Activated CD4-positive, alpha-beta memory T cell treated with anti-CD3 and anti-CD28 coated beads, Interleukin-2, amount 10 ng/mL, durations not matched to agents 7 days and 5 days (primary cell): ENCODE measurements around the gene ERGIC1. TPM values are rescaled to one million over a fixed set of nuclear protein-coding genes. Genes with fewer than 3 reads are reported as not detected.
"Not testable (repeated sequence)": the region's sequence is repeated elsewhere in the genome, so short reads cannot be mapped to it uniquely, and the experiment has no call there.

ENCODE experiments used
- CTCF ChIA-PET: fragments of 350-600 bp; sonication (Branson Sonifier 250); formaldehyde crosslinking; loops from one replicate; lab custom pipeline; 2021; ENCODE audit warnings: antibody characterized with exemption, inconsistent platforms; lab: Charles Lee
- POLR2A ChIA-PET: fragments of 350-600 bp; sonication (Branson Sonifier 250); formaldehyde crosslinking; loops from one replicate; lab custom pipeline; 2021; ENCODE audit warnings: antibody characterized with exemption; lab: Charles Lee
- DNase-seq: peaks from one replicate; pipeline ENCODE4 v3.0.0-alpha.2; 2020
- H3K27ac Mint-ChIP-seq: one replicate; pipeline ENCODE4 v1.8.0; 2021; ENCODE audit warnings: mild to moderate bottlenecking, mixed read lengths
- H3K27me3 Mint-ChIP-seq: one replicate; pipeline ENCODE4 v1.8.0; 2021; ENCODE audit warnings: mixed read lengths
- H3K36me3 Mint-ChIP-seq: one replicate; pipeline ENCODE4 v1.8.0; 2021; ENCODE audit warnings: low read depth, mixed read lengths
- H3K4me1 Mint-ChIP-seq: one replicate; pipeline ENCODE4 v1.8.0; 2021; ENCODE audit warnings: mixed read lengths
- H3K4me3 Mint-ChIP-seq: one replicate; pipeline ENCODE4 v1.8.0; 2021; ENCODE audit warnings: mild to moderate bottlenecking, mixed read lengths
- H3K9me3 Mint-ChIP-seq: one replicate; pipeline ENCODE4 v1.8.0; 2021; ENCODE audit warnings: mixed read lengths
- total RNA-seq, 2 experiments: library from RNA; stranded (reverse); gene quantifications; one replicate each; pipeline ENCODE4 v1.2.3, GENCODE V29; 2021

The ERGIC1 gene
- total RNA-seq, 2 experiments from 2014 or later = 36.1 to 37.2 TPM

GRCh38 chr5:172858511-172858989 lies 24.5 kb downstream of the ERGIC1 start:
- Mint-ChIP-seq H3K4me1 (peaks cover 22% of the 10 kb centered on the region), H3K36me3 (no peaks in the 10 kb centered on the region), H3K9me3 (no peaks in the 10 kb centered on the region), H3K4me3 (no peak overlapping the region), H3K27me3 (no peaks in the 10 kb centered on the region), H3K27ac (no peak overlapping the region)
- CTCF ChIA-PET = no interaction called here
- POLR2A ChIA-PET = no interaction called here
- no peak for DNase-seq

DNA sequence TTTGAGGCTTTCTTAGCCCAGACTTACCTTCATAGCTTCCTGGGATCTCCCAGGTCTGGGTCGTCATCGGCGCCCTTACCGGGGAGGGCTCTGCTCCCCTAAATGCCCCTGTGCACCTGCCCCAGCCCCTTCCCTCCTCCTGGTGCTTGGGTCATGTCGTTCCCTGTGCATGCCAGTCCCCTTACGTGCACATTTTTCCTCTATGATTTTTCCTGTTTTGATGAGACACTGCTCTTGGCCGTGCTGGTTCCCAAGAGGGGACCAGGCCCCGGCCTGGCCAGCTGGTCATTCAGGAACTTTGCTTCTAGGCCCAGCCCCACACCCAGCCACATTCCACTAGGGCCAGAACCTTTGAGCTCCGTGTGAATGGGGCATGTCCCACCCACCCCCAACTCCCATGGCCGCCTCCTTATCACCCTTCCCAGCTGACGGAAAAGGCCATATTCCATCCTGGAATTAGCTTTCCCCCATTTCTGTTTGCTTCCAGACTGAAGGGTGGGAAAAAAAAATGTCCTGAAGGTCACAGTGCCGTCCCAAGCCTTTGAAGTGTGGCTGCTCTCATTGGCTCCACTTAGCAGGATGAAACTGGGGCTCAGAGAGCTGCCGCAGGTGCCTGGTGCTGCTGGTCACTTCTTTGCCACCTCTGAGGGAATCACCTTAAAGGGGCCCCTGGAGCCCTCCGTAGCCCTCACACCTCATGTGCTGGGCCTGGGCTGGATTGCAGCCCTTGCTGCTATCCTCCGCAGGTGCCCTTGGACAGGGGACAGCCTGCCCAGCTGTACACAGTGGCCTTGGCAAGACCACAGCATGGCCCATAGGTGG lies 25.1 kb downstream of the ERGIC1 start:
- no peaks in the 10 kb centered on the region for H3K9me3 Mint-ChIP-seq
- no peak overlapping the region for H3K27ac Mint-ChIP-seq
- CTCF ChIA-PET = interaction anchor here (1.0 to 2.3 kb wide), 2 partner anchors 47 to 144 kb away, joined by 3 to 8 read pairs; no protein-coding TSS in a partner anchor
- no peak for DNase-seq
- POLR2A ChIA-PET = no interaction called here
- no peak overlapping the region for H3K4me3 Mint-ChIP-seq
- no peaks in the 10 kb centered on the region for H3K36me3 Mint-ChIP-seq
- H3K27me3 Mint-ChIP-seq = no peaks in the 10 kb centered on the region
- peaks cover 16% of the 10 kb centered on the region for H3K4me1 Mint-ChIP-seq

DNA sequence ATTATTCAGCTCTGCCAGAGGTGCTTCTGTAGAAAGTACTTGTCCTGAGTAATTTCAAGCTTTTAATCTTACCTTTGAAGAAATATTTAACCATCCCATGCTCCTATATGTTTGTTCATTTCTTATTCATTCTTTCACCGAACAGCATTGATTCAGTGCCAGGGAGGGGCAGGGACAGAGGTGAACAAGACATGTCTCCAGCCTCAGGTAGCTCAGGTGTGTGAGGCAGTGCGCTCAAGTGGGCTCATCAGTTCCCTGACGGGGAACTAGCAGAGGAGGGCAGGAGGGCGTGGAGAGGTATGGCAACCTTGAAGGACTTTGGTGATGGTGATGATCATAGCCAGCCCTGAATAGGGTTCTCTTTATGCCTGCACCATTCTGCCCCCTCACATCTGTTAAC lies 25.9 kb downstream of the ERGIC1 start:
- H3K4me3 Mint-ChIP-seq = no peak overlapping the region
- H3K9me3 Mint-ChIP-seq = no peaks in the 10 kb centered on the region
- no peak overlapping the region for H3K27ac Mint-ChIP-seq
- no peak for DNase-seq
- H3K27me3 Mint-ChIP-seq = no peaks in the 10 kb centered on the region
- ChIA-PET CTCF (interaction anchor here (1.0 to 2.3 kb wide), 2 partner anchors 48 to 145 kb away, joined by 3 to 8 read pairs; no protein-coding TSS in a partner anchor), POLR2A (interaction anchor here (1.0 kb wide), 1 partner anchor 9 kb away, joined by 4 read pairs; no protein-coding TSS in a partner anchor)
- H3K36me3 Mint-ChIP-seq = no peaks in the 10 kb centered on the region
- peaks cover 9% of the 10 kb centered on the region for H3K4me1 Mint-ChIP-seq

GRCh38 chr5:172860520-172861443 lies 26.7 kb downstream of the ERGIC1 start:
- H3K27ac Mint-ChIP-seq = no peak overlapping the region
- H3K36me3 Mint-ChIP-seq = no peaks in the 10 kb centered on the region
- DNase-seq = no peak
- POLR2A ChIA-PET = interaction anchor here (1.0 kb wide), 1 partner anchor 8 kb away, joined by 4 read pairs; no protein-coding TSS in a partner anchor
- no peaks in the 10 kb centered on the region for H3K27me3 Mint-ChIP-seq
- H3K4me3 Mint-ChIP-seq = no peak overlapping the region
- H3K4me1 Mint-ChIP-seq = peaks cover 9% of the 10 kb centered on the region
- CTCF ChIA-PET = interaction anchor here (2.3 kb wide), 1 partner anchor 146 kb away, joined by 8 read pairs; no protein-coding TSS in a partner anchor
- no peaks in the 10 kb centered on the region for H3K9me3 Mint-ChIP-seq

GRCh38 chr5:172861461-172861860 lies 27.4 kb downstream of the ERGIC1 start:
- Mint-ChIP-seq H3K27me3 (no peaks in the 10 kb centered on the region), H3K36me3 (no peaks in the 10 kb centered on the region), H3K4me3 (no peak overlapping the region), H3K27ac (no peak overlapping the region), H3K9me3 (no peaks in the 10 kb centered on the region), H3K4me1 (peaks cover 9% of the 10 kb centered on the region)
- ChIA-PET CTCF (interaction anchor here (2.3 kb wide), 1 partner anchor 147 kb away, joined by 8 read pairs; no protein-coding TSS in a partner anchor), POLR2A (no interaction called here)
- DNase-seq = no peak

DNA sequence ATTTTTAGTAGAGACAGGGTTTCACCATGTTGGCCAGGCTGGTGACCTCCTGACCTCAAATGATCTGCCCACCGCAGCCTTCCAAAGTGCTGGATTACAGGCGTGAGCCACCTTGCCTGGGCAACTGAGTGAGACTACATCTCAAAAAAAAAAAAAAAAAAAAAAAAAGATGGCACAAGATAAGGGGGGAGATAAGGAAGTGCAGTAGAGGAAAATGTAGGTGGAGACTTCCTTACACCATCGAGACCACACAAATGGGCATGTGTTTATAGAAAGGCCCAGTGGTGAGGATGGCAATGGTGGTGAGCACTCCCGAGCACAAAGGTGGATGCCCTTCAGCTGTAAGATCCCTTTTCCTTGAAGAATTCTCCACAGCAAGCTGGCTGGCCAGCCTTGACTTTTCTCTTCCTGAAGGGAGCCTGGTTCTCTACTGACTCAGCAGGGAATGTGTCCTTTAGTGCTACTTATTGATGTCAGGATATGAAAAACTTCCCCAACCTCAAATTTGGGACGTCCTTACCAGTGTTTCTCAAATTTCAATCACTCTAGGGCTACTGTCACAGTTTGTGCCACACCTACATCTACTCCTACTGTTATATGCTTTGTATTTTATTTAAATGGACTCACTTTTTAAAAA lies 28.2 kb downstream of the ERGIC1 start:
- DNase-seq = no peak
- Mint-ChIP-seq H3K9me3 (no peaks in the 10 kb centered on the region), H3K4me1 (peaks cover 9% of the 10 kb centered on the region), H3K4me3 (no peak overlapping the region), H3K36me3 (no peaks in the 10 kb centered on the region), H3K27me3 (no peaks in the 10 kb centered on the region), H3K27ac (no peak overlapping the region)
- POLR2A ChIA-PET = no interaction called here
- CTCF ChIA-PET = no interaction called here

DNA sequence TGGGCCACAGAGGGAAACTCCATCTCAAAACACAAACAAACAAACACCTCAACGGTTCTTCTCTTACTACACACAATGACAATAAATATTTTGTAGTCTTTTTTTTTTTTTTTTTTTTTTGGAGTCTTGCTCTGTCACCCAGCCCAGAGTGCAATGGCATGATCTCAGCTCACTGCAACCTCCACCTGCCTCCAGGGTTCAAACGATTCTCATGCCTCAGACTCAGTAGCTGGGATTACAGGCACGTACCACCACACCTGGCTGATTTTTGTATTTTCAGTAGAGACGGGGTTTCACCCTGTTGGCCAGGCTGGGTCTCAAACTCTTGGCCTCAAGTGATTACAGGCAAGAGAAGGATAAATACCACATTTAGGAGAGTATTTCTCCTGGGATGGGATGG lies 30.1 kb downstream of the ERGIC1 start:
- H3K27me3 Mint-ChIP-seq, POLR2A ChIA-PET, H3K4me3 Mint-ChIP-seq, H3K9me3 Mint-ChIP-seq, DNase-seq, H3K36me3 Mint-ChIP-seq, H3K27ac Mint-ChIP-seq: not testable (repeated sequence)
- H3K4me1 Mint-ChIP-seq = peaks cover 19% of the 10 kb centered on the region
- CTCF ChIA-PET = interaction anchor here (0.6 kb wide), 1 partner anchor 524 kb away, joined by 4 read pairs; no protein-coding TSS in a partner anchor

- Mint-ChIP-seq H3K4me3 (no peak overlapping the region), H3K4me1 (peaks cover 19% of the 10 kb centered on the region), H3K36me3 (no peaks in the 10 kb centered on the region), H3K27me3 (no peaks in the 10 kb centered on the region), H3K27ac (no peak overlapping the region), H3K9me3 (no peaks in the 10 kb centered on the region)
- no peak for DNase-seq
- CTCF ChIA-PET = interaction anchor here (0.7 kb wide), 1 partner anchor 48 kb away, joined by 3 read pairs; no protein-coding TSS in a partner anchor
- POLR2A ChIA-PET = no interaction called here
Observed at GRCh38 chr5:172864747-172865146, 30.7 kb downstream of the ERGIC1 start.

- Mint-ChIP-seq H3K36me3 (no peaks in the 10 kb centered on the region), H3K4me1 (peaks cover 17% of the 10 kb centered on the region), H3K4me3 (no peak overlapping the region), H3K9me3 (no peaks in the 10 kb centered on the region), H3K27ac (no peak overlapping the region), H3K27me3 (no peaks in the 10 kb centered on the region)
- POLR2A ChIA-PET = no interaction called here
- CTCF ChIA-PET = no interaction called here
- no peak for DNase-seq
Observed at GRCh38 chr5:172866378-172866777, 32.3 kb downstream of the ERGIC1 start.

GRCh38 chr5:172866802-172867748 lies 33.0 kb downstream of the ERGIC1 start:
- no peaks in the 10 kb centered on the region for H3K36me3 Mint-ChIP-seq
- no peak for DNase-seq
- no peaks in the 10 kb centered on the region for H3K9me3 Mint-ChIP-seq
- CTCF ChIA-PET = no interaction called here
- H3K27ac Mint-ChIP-seq = no peak overlapping the region
- POLR2A ChIA-PET = no interaction called here
- H3K4me3 Mint-ChIP-seq = no peak overlapping the region
- H3K27me3 Mint-ChIP-seq = no peaks in the 10 kb centered on the region
- H3K4me1 Mint-ChIP-seq = peaks cover 14% of the 10 kb centered on the region

DNA sequence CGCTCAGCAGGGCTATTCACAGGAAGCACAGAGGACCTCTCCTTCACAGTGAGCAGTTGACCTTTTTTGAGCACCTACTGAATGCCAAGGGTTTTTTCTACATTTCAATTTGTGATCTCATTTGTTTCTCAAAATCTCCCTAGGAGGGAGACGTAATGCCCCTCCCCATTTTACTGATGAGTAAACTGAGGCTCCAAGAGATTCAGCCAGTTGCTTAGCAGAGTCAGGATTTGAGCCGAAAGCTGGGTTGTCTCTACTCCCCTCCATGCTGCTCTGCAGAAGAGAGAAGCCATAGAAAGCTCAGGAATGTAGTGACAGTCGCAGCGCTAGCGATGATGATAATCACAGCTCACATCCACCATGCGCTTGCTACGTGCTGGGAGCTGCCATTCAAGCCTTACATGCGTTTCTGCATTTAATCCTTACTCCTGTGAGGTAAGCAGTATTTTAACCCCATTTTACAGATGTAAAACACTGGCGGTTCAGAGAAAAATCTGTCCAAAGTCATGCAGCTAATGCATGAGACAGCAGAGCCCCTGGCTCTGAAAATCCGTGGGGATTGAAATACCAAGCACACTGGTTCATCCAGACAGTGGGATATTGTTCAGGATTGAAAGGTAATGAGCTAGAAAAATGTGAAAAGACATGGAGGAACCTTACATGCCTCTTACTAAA lies 33.8 kb downstream of the ERGIC1 start:
- DNase-seq = no peak
- Mint-ChIP-seq H3K4me3 (no peak overlapping the region), H3K9me3 (no peaks in the 10 kb centered on the region), H3K36me3 (no peaks in the 10 kb centered on the region), H3K27me3 (no peaks in the 10 kb centered on the region), H3K27ac (no peak overlapping the region), H3K4me1 (peaks cover 10% of the 10 kb centered on the region)
- POLR2A ChIA-PET = no interaction called here
- CTCF ChIA-PET = no interaction called here
